Posterior cingulate gyrus (tissue), 11 donors: ENCODE measurements around the gene THEMIS.
A peak's percentile ranks its signal among the peaks of the same experiment; 100 is the strongest.
"Not testable (repeated sequence)": the region's sequence is repeated elsewhere in the genome, so short reads cannot be mapped to it uniquely, and the experiment has no call there.

Experiments used
- DNase-seq, 10 donors: peaks; one replicate each; pipeline versions ENCODE4 v3.0.0 to v3.0.0-alpha.2; 2020 to 2021; ENCODE audit warnings: mixed read lengths in 3 of 10
- intact Hi-C: fragments of 100-400 bp; cut with DNase I; formaldehyde crosslinking; loops from one replicate; pipeline ENCODE4 v1.15.1; 2023

Gene THEMIS

GRCh38 chr6:127900935-127901334, at the start of gene THEMIS:
THEMIS (minus strand) TSS chr6:127901058; CDS start chr6:127900932, 126 bp downstream.
- intact Hi-C loops = no loop called here
- DNase-seq = no peak

- no peak for DNase-seq
- intact Hi-C loops = no loop called here
Observed at GRCh38 chr6:127949251-127949650, 48.4 kb upstream of the THEMIS start.

GRCh38 chr6:127946388-127946787, 45.5 kb upstream of the THEMIS start:
- intact Hi-C loops = no loop called here
- DNase-seq = no peak

GRCh38 chr6:127945434-127946097, 44.7 kb upstream of the THEMIS start:
- DNase-seq = no peak
- intact Hi-C loops = no loop called here

- DNase-seq = no peak
- intact Hi-C loops = no loop called here
Observed at GRCh38 chr6:127941228-127941627, 40.4 kb upstream of the THEMIS start.

GRCh38 chr6:127939442-127940066, 38.7 kb upstream of the THEMIS start:
- intact Hi-C loops = no loop called here
- DNase-seq = no peak

GRCh38 chr6:127938701-127939100, 37.8 kb upstream of the THEMIS start:
- no peak for DNase-seq
- intact Hi-C loops = no loop called here

GRCh38 chr6:127937747-127938146, 36.9 kb upstream of the THEMIS start:
- no peak for DNase-seq
- intact Hi-C loops = no loop called here

GRCh38 chr6:127937102-127937501, 36.2 kb upstream of the THEMIS start:
- intact Hi-C loops = no loop called here
- no peak for DNase-seq

- DNase-seq = no peak
- intact Hi-C loops = no loop called here
Observed at GRCh38 chr6:127934956-127935355, 34.1 kb upstream of the THEMIS start.

GRCh38 chr6:127933852-127934840, 33.3 kb upstream of the THEMIS start:
- intact Hi-C loops = no loop called here
- DNase-seq = no peak

- intact Hi-C loops = no loop called here
Observed at GRCh38 chr6:127933137-127933536, 32.3 kb upstream of the THEMIS start.

GRCh38 chr6:127932708-127933107, 31.9 kb upstream of the THEMIS start:
- intact Hi-C loops = no loop called here
- no peak for DNase-seq

More at GRCh38 chr6:127933137-127933536, 32.3 kb upstream of the THEMIS start:
- DNase-seq = no peak

- intact Hi-C loops = not testable (repeated sequence)
Observed at GRCh38 chr6:127926441-127926840, 25.6 kb upstream of the THEMIS start.

GRCh38 chr6:127924440-127924839, 23.6 kb upstream of the THEMIS start:
- no peak for DNase-seq
- intact Hi-C loops = no loop called here

More at GRCh38 chr6:127926441-127926840, 25.6 kb upstream of the THEMIS start:
- peak in 1 of 10 donors; percentile 68 for DNase-seq

- no peak for DNase-seq
- intact Hi-C loops = no loop called here
Observed at GRCh38 chr6:127924031-127924430, 23.2 kb upstream of the THEMIS start.

- intact Hi-C loops = no loop called here
- no peak for DNase-seq
Observed at GRCh38 chr6:127923135-127923534, 22.3 kb upstream of the THEMIS start.

- intact Hi-C loops = no loop called here
- DNase-seq = peak in 1 of 10 donors; percentile 8
Observed at GRCh38 chr6:127921982-127922381, 21.1 kb upstream of the THEMIS start.

- peak in 2 of 10 donors; percentile 9 to 15 for DNase-seq
- intact Hi-C loops = no loop called here
Observed at GRCh38 chr6:127920804-127921203, 19.9 kb upstream of the THEMIS start.

- intact Hi-C loops = no loop called here
Observed at GRCh38 chr6:127918506-127919427, 17.9 kb upstream of the THEMIS start.

More at GRCh38 chr6:127918506-127919427, 17.9 kb upstream of the THEMIS start:
- DNase-seq = no peak
